HG03159 (cell line): ENCODE measurements around the gene ZFAND2A.
"Not testable (repeated sequence)": the region's sequence is repeated elsewhere in the genome, so short reads cannot be mapped to it uniquely, and the experiment has no call there.

Source experiments
- ATAC-seq: cut with Tn5 transposase; IDR thresholded peaks from one replicate; pipeline ENCODE4 v1.9.1; 2021; ENCODE audit warnings: mild to moderate bottlenecking, moderate library complexity; ENCODE audit not compliant: unreplicated experiment

The ZFAND2A gene

GRCh38 chr7:1127001-1127400 lies 33.0 kb downstream of the ZFAND2A start:
- no peak for ATAC-seq

GRCh38 chr7:1125603-1125969 lies 34.4 kb downstream of the ZFAND2A start:
- ATAC-seq: no peak

GRCh38 chr7:1124816-1125602 lies 35.0 kb downstream of the ZFAND2A start:
- ATAC-seq: no peak

- ATAC-seq: no peak
These were observed 35.8 kb downstream of the ZFAND2A start for GRCh38 chr7:1124164-1124563.

GRCh38 chr7:1123715-1124114 lies 36.3 kb downstream of the ZFAND2A start:
- ATAC-seq: no peak

DNA sequence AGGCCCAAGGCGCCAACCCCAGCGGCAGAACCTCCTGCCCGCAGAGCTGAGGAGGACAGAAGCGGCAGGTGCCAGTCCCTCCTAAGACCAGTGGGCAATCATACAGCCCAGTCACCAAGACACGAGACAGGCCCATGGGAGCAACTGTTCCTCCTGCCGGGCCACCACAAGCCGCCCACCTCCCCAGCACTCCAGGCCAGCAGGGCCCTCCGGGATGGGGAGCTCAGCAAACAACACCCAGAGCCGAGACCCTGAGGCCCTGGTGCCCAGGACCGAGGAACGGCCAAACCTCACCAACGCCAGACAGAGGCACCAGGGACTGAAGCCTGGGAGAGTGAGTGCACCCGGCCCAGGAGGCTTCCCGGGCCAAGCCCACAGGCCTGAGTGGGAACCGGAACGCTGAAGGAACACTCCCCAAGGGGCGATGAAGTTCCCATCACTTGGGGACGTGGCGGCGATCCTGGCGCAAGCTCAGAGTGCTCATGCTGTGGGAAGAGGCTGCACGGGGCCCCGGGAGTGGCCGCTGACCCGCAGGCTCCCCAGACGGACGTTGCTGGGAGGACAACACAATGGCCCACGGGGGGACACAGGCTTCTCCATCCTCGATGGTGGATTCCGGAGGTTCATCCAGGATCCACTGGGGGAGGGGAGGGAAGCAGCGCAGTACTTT lies 37.0 kb downstream of the ZFAND2A start:
- no peak for ATAC-seq

DNA sequence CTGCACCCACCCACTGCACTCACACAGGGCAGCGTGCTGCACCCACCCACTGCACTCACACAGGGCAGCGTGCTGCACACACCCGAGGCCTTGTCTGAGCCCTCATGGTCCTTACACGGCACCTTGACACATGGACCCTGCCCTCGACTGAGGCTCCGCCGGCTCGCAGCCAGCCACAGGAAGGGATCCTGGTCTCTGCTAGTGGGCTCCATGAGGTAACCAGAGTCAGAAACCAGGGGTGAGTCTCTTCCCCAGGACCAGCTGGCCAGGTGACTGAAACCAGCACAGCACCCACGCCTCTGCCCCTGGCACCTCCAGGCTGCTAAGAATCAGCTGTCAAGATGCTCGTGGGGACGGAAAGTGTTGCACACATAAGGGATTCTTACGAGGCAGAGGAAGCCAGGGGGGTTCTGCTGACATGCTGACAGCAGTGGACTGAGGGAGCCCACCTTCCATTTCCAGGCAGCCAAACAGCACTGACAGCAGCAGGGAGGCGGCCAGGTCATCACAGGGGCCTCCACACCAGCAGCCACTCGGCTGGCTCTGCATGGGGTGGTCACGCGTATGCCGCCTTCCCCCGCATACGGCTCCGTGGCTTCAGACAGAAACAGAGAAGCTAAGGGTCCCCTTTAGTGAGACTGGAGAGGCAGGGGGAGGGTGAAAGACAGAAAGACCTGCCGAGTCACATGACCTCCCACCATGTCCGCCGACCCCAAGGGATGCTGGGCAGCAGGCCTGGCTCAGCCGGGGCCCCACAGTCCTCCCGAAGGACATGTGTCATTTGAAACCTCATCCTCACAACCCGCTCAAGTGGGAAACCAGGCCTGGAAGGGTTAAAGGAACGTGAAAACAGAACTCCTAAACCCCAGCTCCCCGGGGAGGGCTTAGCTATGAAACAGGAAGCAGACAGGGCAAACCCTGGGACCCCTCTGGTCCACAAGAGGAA lies 37.8 kb downstream of the ZFAND2A start:
- no peak for ATAC-seq

DNA sequence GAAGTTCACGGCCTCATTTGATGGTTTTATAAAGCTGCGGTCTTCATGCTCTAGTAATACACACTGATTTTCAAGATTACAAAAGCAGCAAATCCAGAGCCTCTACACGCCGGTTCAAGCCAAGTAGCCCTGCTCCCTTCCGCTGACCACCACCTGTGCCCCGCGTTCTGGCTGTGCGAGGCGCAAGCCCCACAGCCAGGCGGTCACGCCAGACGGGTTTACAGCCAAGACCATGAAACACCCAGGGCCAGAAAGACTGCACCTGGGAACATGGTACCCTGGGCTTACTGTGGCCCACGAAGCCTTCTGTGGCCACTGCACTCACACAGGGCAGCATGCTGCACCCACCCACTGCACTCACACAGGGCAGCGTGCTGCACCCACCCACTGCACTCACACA lies 38.5 kb downstream of the ZFAND2A start:
- no peak for ATAC-seq

DNA sequence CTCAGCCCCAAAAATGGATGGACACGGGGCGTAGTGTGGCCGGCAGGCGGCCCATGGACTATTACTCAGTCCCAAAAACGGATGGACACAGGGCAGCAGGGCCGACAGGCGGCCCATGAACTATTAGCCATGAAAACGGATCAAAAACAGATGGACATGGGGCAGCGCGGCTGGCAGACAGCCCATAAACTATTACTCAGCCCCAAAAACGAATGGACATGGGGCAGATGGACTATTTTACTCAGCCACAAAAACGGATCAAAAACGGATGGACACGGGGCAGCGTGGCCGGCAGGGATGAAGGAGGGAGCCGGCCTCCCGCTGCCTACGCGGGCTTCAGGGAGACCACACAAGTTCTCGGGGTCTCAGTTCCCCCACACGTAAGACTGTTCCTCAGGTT lies 39.2 kb downstream of the ZFAND2A start:
- no peak for ATAC-seq

DNA sequence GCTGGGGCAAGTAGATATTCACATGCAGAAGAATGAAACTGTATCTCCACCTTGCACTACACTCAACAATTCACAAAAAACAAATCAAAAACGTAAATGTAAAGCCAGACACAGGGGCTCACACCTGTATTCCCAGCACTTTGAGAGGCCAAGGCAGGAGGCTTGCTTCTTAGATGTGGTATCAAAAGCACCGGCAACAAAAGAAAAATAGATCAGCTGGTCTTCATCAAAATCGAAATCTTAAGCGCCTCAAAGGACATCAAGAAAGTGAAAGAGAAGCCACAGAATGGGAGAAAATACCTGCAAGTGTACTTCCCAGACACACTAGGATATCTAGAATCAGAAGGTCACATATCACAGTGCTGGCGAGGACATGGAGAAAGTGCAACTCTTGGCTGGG lies 40.8 kb downstream of the ZFAND2A start:
- no peak for ATAC-seq

DNA sequence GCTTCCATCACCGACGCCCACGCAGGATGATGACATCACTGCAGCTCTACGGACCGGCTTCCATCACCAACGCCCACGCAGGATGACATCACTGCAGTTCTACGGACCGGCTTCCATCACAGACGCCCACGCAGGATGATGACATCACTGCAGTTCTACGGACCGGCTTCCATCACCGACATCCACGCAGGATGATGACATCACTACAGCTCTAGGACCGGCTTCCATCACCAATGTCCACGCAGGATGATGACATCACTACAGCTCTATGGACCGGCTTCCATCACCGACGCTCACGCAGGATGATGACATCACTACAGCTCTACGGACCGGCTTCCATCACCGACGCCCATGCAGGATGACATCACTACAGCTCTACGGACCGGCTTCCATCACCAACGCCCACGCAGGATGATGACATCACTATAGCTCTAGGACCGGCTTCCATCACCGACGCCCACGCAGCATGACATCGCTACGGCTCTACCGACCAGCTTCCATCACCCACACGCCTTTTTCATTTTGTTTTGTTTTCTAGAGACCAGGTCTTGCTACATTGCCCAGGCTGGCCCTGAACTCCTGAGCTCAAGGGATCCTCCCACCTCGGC lies 42.6 kb downstream of the ZFAND2A start:
- ATAC-seq: no peak

DNA sequence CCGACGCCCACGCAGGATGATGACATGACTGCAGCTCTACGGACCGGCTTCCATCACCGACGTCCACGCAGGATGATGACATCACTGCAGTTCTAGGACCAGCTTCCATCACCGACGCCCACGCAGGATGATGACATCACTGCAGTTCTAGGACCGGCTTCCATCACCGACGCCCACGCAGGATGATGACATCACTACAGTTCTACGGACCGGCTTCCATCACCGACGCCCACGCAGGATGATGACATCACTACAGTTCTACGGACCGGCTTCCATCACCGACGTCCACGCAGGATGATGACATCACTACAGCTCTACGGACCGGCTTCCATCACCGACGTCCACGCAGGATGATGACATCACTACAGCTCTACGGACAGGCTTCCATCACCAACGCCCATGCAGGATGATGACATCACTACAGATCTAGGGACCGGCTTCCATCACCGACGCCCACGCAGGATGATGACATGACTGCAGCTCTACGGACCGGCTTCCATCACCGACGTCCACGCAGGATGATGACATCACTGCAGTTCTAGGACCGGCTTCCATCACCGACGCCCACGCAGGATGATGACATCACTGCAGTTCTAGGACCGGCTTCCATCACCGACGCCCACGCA lies 43.5 kb downstream of the ZFAND2A start:
- not testable (repeated sequence) for ATAC-seq

DNA sequence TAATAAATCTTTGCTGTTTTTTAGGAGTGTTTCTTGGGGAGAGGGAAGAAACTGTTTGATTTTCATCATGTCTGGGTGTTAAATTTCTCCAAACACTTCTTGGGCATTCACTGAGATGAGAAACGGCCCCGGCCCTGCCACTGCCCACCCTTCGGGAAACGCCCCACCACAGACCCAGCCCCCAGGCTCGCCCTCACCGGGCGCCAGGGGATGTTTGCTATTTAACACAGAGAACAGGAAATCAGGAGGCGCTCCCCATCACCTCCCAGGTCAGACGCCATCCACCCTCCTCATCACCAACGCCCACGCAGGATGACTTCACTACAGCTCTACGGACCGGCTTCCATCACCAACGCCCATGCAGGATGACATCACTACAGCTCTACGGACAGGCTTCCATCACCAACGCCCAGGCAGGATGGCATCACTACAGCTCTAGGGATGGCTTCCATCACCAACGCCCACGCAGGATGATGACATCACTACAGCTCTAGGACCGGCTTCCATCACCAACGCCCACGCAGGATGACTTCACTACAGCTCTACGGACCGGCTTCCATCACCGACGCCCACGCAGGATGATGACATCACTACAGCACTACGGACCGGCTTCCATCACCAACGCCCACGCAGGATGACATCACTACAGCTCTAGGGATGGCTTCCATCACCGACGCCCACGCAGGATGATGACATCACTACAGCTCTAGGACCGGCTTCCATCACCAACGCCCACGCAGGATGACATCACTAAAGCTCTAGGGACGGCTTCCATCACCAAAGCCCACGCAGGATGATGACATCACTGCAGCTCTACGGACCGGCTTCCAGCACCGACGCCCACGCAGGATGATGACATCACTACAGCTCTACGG lies 44.6 kb downstream of the ZFAND2A start:
- not testable (repeated sequence) for ATAC-seq

- no peak for ATAC-seq
These were observed 45.5 kb downstream of the ZFAND2A start for GRCh38 chr7:1114505-1114904.

- ATAC-seq: no peak
These were observed 45.9 kb downstream of the ZFAND2A start for GRCh38 chr7:1114088-1114487.

DNA sequence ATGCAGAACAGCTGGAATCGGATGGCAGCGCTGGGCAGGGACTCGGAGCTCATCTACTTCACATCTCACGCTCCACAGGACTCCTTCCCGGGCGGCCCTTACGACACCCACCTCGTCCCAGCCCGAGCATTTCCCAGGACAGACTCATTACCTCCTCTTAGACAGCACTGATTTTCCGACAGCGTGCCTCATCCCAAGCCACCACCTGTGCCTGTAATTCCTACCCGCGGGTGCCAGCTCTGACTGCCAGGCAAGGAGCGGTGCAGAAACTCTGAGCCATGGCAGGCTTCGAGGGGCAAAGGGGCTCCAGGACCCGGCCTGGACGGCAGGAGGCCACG lies 46.5 kb downstream of the ZFAND2A start:
- ATAC-seq: no peak

GRCh38 chr7:1112625-1113547 lies 47.1 kb downstream of the ZFAND2A start:
- no peak for ATAC-seq

DNA sequence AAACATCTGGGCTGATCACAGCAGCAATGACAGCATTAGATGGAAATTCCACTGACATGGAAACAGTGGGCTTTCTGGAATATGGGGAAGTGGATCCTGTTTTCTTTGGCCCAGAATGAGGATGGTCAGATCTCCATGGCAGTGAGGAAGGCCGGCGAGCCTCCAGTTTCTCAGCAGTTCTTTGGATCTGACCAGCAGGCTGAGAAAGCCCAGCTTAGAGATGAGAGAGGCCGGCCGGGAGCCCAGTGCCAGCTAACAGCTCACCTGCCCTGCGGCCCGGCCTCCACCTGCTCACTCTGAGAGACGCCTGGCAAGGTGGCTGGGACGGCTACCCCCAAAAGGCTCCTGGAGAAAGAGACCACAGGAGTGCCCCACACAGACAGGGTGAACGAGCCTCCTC lies 47.9 kb downstream of the ZFAND2A start:
- ATAC-seq: no peak

DNA sequence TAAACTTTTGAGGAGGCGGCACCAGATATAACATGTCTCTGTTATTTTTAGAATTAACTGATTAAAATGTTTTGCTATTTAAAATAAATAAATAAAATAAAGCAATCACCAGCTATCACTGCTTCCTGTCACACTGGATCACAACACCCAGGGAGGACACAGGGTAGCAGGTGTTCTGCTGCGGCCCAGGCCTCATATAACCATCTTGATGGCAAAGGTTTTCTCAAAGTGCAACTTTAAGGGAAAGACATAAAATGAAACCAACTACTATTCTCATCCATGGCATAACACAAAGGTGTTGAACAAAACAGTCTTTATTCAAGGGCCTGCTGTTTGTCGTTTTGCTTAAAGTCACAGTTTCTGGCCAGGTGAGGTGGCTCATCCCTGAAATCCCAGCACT lies 48.8 kb downstream of the ZFAND2A start:
- no peak for ATAC-seq
